Measurements from ENCODE around the gene LRMDA. TPM values are rescaled to one million over a fixed set of nuclear protein-coding genes. Genes with fewer than 3 reads are reported as not detected.

LRMDA gene
- polyA plus RNA-seq, 2 of the 4 experiments (the other 2 are of a cell fraction) = 4.6 to 5.2 TPM

DNA sequence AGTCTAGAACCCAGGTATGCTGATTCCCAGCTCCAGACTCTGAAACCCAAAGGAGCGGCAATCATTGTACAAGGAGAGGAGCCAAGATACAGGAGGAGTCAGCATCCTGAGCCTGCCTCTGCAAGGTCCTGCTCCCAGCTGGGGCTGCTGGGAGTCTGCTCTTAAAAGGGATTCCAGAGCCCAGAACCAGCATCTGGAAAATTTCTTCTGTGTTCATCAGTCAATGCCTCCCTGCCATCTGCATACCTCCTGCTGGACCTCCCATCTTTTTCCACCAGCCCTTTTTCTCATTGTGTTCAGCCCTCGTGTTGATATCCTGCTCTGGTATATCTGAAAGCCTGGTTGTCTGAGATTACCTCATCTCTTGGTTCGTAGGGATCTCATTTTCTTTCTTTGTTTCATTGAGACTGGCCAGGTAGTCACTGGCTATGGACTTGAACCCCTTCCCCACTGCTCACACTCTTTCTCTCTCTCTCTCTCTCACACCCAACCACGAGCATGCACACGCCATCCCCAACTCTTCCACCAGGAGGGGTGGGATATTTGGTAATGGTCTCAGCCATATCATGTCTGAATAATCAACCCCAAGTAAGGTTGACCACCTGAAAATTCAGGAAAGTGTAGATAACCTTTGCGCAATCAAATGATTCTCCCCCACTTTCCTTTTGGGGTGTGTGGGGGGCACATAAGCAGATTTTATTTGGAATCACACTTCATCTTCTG is 608.8 kb downstream of the LRMDA start:
- H3K27ac ChIP-seq = no peak overlapping the region
- ATAC-seq (no peak), FAIRE-seq (no peak), DNase-seq (ENCODE audit: low read depth in 1 of 2, low spot score in 1 of 2) (no peak)
- peaks cover 13% of the 10 kb centered on the region; the same call in 1 of the 3 replicates for H3K9me3 ChIP-seq
- H3K4me2 ChIP-seq = no peak overlapping the region
- ChIA-PET CTCF (interaction anchor here (1.2 to 8.3 kb wide), 3 partner anchors 8 to 644 kb away, joined by 3 to 83 read pairs (median 4); partner anchors contain the start of gene ZNF503), POLR2A (no interaction called here)
- no peak overlapping the region for H3K4me3 ChIP-seq
- peaks cover 23% of the 10 kb centered on the region for H3K4me1 ChIP-seq
- WGBS (ENCODE audit: missing lambda C conversion rate) = 68% methylated on average over 6 of the region's 6 CpGs
- TF ChIP-seq RCOR1 (IDR thresholded peaks at IDR 0.05; ENCODE audit: low read depth, low read length) = no peak
- no peak for TF ChIP-seq ZC3H11A (IDR thresholded peaks at IDR 0.05)
- no peak for TF ChIP-seq EP300 (IDR thresholded peaks at IDR 0.05)

DNA sequence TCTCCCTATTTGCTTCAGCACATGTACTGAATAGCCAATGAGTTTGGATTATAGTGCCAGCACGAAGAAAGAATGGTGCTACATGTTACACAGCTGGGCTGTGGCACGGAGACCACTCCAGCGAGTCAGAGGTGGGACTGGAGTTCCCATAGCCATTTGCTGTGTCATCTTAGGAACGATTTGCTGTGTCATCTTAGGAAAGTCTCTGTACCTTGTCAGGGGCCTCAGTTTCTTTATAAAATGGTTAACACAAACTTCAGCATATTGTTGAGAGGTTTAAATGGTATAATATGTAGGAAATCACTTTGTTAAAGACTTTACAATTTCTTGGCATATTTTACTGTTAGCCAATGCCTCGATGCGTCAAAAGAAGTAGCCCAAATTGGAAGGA is 609.4 kb downstream of the LRMDA start:
- DNase-seq (ENCODE audit: low read depth in 1 of 2, low spot score in 1 of 2) (no peak), FAIRE-seq (no peak), ATAC-seq (no peak)
- H3K4me3 ChIP-seq = no peak overlapping the region
- no peak overlapping the region for H3K4me2 ChIP-seq
- no peak overlapping the region for H3K27ac ChIP-seq
- peaks cover 13% of the 10 kb centered on the region; the same call in 1 of the 3 replicates for H3K9me3 ChIP-seq
- ChIA-PET POLR2A (no interaction called here), CTCF (no interaction called here)
- 55% methylated on average over 6 of the region's 6 CpGs for WGBS (ENCODE audit: missing lambda C conversion rate)
- TF ChIP-seq EHF (CRISPR knock-in tag; IDR thresholded peaks at IDR 0.05) (no peak), HDAC2 (IDR thresholded peaks at IDR 0.05) (no peak), CHD2 (IDR thresholded peaks at IDR 0.05; ENCODE audit: low read length, partially characterized antibody) (no peak), RCOR1 (IDR thresholded peaks at IDR 0.05; ENCODE audit: low read depth, low read length) (no peak), ZNF302 (CRISPR knock-in tag; IDR thresholded peaks at IDR 0.05) (no peak), CBX2 (IDR thresholded peaks at IDR 0.05; ENCODE audit: borderline replicate concordance, low read depth) (no peak), POLR2A (IDR thresholded peaks at IDR 0.05; ENCODE audit: low read length) (no peak), FOXS1 (CRISPR knock-in tag; IDR thresholded peaks at IDR 0.05) (no peak), ZSCAN20 (CRISPR knock-in tag; IDR thresholded peaks at IDR 0.05) (no peak), HMGXB4 (CRISPR knock-in tag; IDR thresholded peaks at IDR 0.05; ENCODE audit: borderline replicate concordance) (no peak), ESRRA (IDR thresholded peaks at IDR 0.05; ENCODE audit: borderline replicate concordance, low read length) (no peak), HES2 (IDR thresholded peaks at IDR 0.05) (no peak), MAZ (IDR thresholded peaks at IDR 0.05; ENCODE audit: borderline replicate concordance, low read depth, low read length) (no peak), NPAS2 (CRISPR knock-in tag; IDR thresholded peaks at IDR 0.05; ENCODE audit: borderline replicate concordance) (no peak), FOSL2 (IDR thresholded peaks at IDR 0.05) (no peak), FOSL2 (CRISPR knock-in tag; IDR thresholded peaks at IDR 0.05) (no peak), MAFK (IDR thresholded peaks at IDR 0.05; ENCODE audit: partially characterized antibody) (no peak)
- TF ChIP-seq, protein P1, sequence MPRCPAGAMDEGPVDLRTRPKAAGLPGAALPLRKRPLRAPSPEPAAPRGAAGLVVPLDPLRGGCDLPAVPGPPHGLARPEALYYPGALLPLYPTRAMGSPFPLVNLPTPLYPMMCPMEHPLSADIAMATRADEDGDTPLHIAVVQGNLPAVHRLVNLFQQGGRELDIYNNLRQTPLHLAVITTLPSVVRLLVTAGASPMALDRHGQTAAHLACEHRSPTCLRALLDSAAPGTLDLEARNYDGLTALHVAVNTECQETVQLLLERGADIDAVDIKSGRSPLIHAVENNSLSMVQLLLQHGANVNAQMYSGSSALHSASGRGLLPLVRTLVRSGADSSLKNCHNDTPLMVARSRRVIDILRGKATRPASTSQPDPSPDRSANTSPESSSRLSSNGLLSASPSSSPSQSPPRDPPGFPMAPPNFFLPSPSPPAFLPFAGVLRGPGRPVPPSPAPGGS (IDR thresholded peaks at IDR 0.05) = no peak
- TF ChIP-seq, protein P2, sequence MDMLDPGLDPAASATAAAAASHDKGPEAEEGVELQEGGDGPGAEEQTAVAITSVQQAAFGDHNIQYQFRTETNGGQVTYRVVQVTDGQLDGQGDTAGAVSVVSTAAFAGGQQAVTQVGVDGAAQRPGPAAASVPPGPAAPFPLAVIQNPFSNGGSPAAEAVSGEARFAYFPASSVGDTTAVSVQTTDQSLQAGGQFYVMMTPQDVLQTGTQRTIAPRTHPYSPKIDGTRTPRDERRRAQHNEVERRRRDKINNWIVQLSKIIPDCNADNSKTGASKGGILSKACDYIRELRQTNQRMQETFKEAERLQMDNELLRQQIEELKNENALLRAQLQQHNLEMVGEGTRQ (IDR thresholded peaks at IDR 0.05) = no peak
- peaks cover 17% of the 10 kb centered on the region for H3K4me1 ChIP-seq

Measured in A549 (cell line).